Measurements from ENCODE around the gene ITGA2.

DNA sequence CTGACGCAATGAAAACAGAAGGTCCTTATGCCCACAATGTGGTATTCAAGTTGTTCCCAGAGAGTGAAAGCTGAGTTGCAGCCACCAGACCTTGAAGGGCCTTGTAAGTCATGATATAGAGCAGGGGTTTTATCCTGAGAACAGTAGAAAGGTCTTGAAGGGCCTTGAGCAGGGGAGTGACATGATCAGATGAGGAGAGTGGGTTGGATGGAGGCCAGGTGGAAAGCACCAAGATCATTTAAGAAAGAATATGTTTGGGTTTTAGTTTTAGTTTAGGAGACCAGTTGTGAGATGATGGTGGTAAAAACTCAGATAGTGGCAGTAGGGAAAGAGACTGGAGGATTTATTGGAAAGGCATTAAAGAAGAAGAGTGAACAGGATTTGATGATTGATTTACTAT is 5.9 kb downstream of the ITGA2 start:
- TF ChIP-seq EZH2 (IDR thresholded peaks at IDR 0.05) (no peak), POLR2AphosphoS5 (IDR thresholded peaks at IDR 0.05; ENCODE audit: borderline replicate concordance, low read depth, low read length) (no peak), FOXP2 (optimal IDR thresholded peaks at IDR 0.05; ENCODE audit: control extremely low read depth, extremely low read length, insufficient read depth) (no peak)

All from SK-N-MC (cell line).